ENCODE results near the gene SAC3D1. TPM values are rescaled to one million over a fixed set of nuclear protein-coding genes. Genes with fewer than 3 reads are reported as not detected.

SAC3D1 gene
- total and polyA plus RNA-seq, 2 donors from 2014 or later: 6.8 to 13.4 TPM

GRCh38 chr11:64996710-64997380 is 44.2 kb upstream of the SAC3D1 start, which contains the start of gene BATF2:
Gene BATF2, minus strand, starts transcription at chr11:64996971. Its CDS starts 57 bp downstream, at chr11:64996914.
- peak; percentile 85 to 95 (median 93) for DNase-seq
- Histone ChIP-seq H3K9me3 (ENCODE audit: control insufficient read depth in 2 of 3, insufficient read depth in 1 of 3, low read length in 3 of 3) (no peaks in the 10 kb centered on the region), H3K27me3 (ENCODE audit: control insufficient read depth, insufficient read depth, low read length) (no peaks in the 10 kb centered on the region), H3K4me1 (ENCODE audit: control insufficient read depth in 2 of 3, insufficient read depth in 2 of 3, low read depth in 1 of 3, low read length in 3 of 3) (peaks cover 0 to 18% (median 6%) of the 10 kb centered on the region in 3 donors), H3K27ac (ENCODE audit: low read depth in 2 of 2, low read length in 2 of 2) (peak within 1 kb of the TSS; percentile 74 to 85), H3K4me3 (ENCODE audit: low read length in 3 of 3) (peak within 1 kb of the TSS; percentile 26 to 89 (median 73)), H3K9ac (ENCODE audit: low read length in 3 of 3) (peak within 1 kb of the TSS in 2 of 3 donors; percentile 56 to 93), H3K36me3 (ENCODE audit: control insufficient read depth in 2 of 3, insufficient read depth in 3 of 3, low read length in 3 of 3) (no peaks in the 10 kb centered on the region)
- no peak for FAIRE-seq
- intact Hi-C loops (cut with DNase I): loop anchor here (10.0 kb wide), 1 partner anchor 62 kb away; the partner anchor contains the start of gene GPHA2
- TF ChIP-seq, protein P1, sequence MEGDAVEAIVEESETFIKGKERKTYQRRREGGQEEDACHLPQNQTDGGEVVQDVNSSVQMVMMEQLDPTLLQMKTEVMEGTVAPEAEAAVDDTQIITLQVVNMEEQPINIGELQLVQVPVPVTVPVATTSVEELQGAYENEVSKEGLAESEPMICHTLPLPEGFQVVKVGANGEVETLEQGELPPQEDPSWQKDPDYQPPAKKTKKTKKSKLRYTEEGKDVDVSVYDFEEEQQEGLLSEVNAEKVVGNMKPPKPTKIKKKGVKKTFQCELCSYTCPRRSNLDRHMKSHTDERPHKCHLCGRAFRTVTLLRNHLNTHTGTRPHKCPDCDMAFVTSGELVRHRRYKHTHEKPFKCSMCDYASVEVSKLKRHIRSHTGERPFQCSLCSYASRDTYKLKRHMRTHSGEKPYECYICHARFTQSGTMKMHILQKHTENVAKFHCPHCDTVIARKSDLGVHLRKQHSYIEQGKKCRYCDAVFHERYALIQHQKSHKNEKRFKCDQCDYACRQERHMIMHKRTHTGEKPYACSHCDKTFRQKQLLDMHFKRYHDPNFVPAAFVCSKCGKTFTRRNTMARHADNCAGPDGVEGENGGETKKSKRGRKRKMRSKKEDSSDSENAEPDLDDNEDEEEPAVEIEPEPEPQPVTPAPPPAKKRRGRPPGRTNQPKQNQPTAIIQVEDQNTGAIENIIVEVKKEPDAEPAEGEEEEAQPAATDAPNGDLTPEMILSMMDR (IDR thresholded peaks at IDR 0.05; ENCODE audit: borderline replicate concordance, extremely low read depth, insufficient read depth): peak; percentile 56

DNA sequence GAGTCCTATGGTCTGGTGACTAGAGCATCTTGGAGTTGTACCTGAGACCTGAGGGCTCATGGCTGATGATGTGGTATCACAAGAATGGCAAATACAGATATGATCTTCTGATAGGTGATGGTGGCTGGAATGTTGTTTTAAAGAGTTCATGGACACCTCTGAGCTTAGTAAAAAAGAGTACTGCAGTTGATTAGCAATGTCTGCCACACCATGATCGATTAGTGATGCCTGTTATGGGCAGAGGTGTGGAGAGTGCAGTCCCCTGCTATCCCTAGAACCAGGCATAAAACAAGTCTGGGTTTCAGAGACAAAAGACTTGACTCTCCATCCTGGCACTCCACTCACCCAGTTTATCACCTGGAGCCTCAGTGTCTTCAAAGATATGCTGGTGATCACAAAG is 42.9 kb upstream of the SAC3D1 start:
- peak overlapping the region in 1 of 3 donors; percentile 14 for H3K4me3 ChIP-seq (ENCODE audit: low read length in 3 of 3)
- TF ChIP-seq, protein P1 (IDR thresholded peaks at IDR 0.05; ENCODE audit: borderline replicate concordance, extremely low read depth, insufficient read depth): no peak
- H3K9ac ChIP-seq (ENCODE audit: low read length in 3 of 3): no peak overlapping the region
- DNase-seq (no peak), FAIRE-seq (no peak)
- no peak overlapping the region for H3K27ac ChIP-seq (ENCODE audit: low read depth in 2 of 2, low read length in 2 of 2)
- peaks cover 0 to 18% (median 6%) of the 10 kb centered on the region in 3 donors for H3K4me1 ChIP-seq (ENCODE audit: control insufficient read depth in 2 of 3, insufficient read depth in 2 of 3, low read depth in 1 of 3, low read length in 3 of 3)
- intact Hi-C loops (cut with DNase I): loop anchor here (10.0 kb wide), 1 partner anchor 63 kb away; the partner anchor contains the start of gene GPHA2
- no peaks in the 10 kb centered on the region for H3K9me3 ChIP-seq (ENCODE audit: control insufficient read depth in 2 of 3, insufficient read depth in 1 of 3, low read length in 3 of 3)
- no peaks in the 10 kb centered on the region for H3K36me3 ChIP-seq (ENCODE audit: control insufficient read depth in 2 of 3, insufficient read depth in 3 of 3, low read length in 3 of 3)
- no peaks in the 10 kb centered on the region for H3K27me3 ChIP-seq (ENCODE audit: control insufficient read depth, insufficient read depth, low read length)

GRCh38 chr11:64998690-64999431 is 42.1 kb upstream of the SAC3D1 start:
- no peaks in the 10 kb centered on the region for H3K36me3 ChIP-seq (ENCODE audit: control insufficient read depth in 2 of 3, insufficient read depth in 3 of 3, low read length in 3 of 3)
- FAIRE-seq (no peak), DNase-seq (peak in 3 of 5 donors; percentile 46 to 67 (median 56))
- H3K9ac ChIP-seq (ENCODE audit: low read length in 3 of 3): no peak overlapping the region
- intact Hi-C loops (cut with DNase I): loop anchor here (10.0 kb wide), 1 partner anchor 64 kb away; the partner anchor contains the start of gene GPHA2
- no peaks in the 10 kb centered on the region for H3K27me3 ChIP-seq (ENCODE audit: control insufficient read depth, insufficient read depth, low read length)
- TF ChIP-seq, protein P1 (IDR thresholded peaks at IDR 0.05; ENCODE audit: borderline replicate concordance, extremely low read depth, insufficient read depth): no peak
- H3K9me3 ChIP-seq (ENCODE audit: control insufficient read depth in 2 of 3, insufficient read depth in 1 of 3, low read length in 3 of 3): no peaks in the 10 kb centered on the region
- no peak overlapping the region for H3K4me3 ChIP-seq (ENCODE audit: low read length in 3 of 3)
- peak overlapping the region; percentile 2 to 49 for H3K27ac ChIP-seq (ENCODE audit: low read depth in 2 of 2, low read length in 2 of 2)
- H3K4me1 ChIP-seq (ENCODE audit: control insufficient read depth in 2 of 3, insufficient read depth in 2 of 3, low read depth in 1 of 3, low read length in 3 of 3): peaks cover 0 to 18% (median 6%) of the 10 kb centered on the region in 3 donors
